Measurements from ENCODE around the gene RNF223.
"Not testable (repeated sequence)": the region's sequence is repeated elsewhere in the genome, so short reads cannot be mapped to it uniquely, and the experiment has no call there.

RNF223 gene

DNA sequence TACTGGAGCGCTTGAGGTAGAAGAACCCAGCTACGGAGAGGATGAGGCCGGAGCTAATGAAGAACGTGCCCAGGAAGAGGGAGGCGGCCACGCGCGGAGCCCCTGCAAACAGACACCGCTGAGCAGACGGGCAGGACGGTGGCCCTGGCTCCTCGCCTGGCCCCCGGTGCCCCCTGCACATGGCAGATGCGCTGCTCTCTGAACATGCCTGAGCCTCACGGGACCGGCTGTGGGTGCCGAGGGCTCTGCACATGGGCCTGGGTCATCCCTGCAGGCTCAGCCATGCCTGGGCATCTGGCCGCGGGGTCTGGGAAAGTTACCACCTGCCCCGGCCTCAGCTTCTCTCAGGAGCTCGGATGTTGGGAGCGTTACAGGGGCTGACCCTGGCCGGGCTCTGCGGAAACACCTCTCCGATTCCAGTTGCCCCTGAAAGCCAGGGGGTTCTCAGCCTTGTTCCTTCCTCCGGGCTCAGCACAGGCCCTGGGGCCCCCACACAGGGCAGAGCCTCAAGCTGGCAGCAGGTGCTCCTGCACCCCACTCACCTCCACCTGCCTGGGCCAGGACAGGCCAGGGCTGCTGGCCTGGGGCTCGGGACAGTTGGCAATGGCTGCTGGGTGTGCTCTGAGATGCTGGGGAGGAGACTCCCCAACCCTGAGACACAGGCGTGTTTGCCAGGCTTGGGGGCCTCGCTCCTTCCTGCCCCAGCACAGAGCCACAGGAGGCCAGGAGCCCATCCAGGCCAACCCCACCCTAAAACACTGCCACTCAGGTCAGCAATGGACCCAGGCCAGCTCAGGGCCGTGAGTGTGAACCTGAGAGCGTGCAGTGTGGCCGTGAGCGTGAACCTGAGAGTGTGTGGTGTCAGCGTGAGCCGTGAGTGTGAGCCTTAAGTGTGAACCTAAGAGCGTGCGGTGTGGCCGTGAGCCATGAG, 12.1 kb upstream of the RNF223 start:
- no peak for DNase-seq

- DNase-seq: no peak
These were observed 11.2 kb upstream of the RNF223 start for GRCh38 chr1:1085171-1085841.

GRCh38 chr1:1084372-1085170, 10.5 kb upstream of the RNF223 start:
- no peak for DNase-seq

DNA sequence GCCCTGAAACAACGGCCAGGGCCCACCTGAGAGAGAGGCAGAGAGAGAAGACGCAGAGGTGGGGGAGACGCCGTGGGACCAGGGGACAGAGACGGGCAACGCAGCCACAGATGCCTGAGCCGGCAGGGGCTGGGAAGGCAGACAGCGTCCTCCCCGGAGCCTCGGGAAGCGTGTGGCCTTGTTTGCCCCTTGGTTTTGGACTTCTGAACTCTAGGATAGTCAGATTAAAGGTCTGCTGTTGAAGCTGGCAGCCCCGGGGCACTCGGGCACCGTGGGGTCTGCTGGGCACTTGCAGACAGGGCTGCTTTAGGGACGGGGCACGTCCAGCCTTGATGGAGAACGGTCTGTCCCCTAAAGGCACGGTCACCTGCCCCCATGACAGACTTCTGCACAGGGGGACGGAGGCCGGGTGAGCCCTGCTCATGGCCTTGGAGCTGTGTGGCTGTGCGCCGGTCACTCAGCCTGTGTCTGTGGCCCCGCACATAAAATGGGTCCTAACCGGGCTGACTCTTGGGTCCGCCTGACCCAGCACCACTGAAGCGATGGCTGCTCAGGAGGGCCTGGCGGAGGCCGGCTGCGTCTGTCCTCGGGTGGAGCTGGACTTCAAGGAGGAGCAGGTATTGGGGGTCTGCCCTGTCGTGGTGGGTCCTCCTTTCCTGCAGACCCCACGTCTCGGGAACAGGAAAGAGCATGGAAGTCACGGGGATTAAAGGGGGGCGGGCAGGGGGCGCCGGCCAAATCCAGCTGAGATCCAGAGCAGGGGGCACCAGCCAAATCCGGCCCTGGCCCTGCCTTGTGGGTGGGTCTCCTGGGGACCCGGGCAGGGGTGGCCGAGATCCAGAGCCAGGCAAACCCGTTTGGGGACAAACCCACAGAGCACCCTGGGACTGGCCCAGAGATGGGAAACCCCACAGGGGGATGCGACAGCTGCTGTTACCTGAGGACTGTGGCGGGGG, 9.6 kb upstream of the RNF223 start:
- DNase-seq: no peak

GRCh38 chr1:1082776-1083415, 8.8 kb upstream of the RNF223 start:
- DNase-seq: peak in 1 of 2 donors; percentile 1

DNA sequence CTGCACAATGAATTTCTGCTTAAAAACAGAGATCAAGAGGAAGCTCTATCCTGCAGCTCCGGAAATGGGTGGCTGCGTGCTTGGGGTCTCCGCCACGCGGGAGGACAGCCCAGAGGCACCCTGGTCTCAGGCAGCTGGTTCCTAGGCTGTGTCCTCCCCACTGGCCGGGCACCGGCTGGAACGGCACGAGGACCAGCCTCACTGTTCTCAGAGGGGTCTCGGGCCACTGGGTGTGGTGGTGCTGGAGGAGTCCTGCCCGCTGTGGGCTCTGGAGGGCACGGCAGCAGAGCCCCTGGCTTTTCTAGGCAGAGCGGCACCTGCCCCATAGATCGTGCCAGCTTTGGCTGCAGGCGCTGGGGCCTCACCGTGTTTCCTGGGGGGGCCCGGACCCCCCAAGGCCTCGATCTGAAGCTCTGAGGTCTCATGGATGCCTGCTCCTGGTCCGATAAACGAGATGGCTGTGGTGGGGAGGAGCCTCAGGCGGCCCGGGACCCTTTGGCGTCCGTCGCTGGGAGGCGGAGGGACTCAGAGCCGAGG, 8.2 kb upstream of the RNF223 start:
- DNase-seq: no peak

- DNase-seq: no peak
These were observed 7.5 kb upstream of the RNF223 start for GRCh38 chr1:1081311-1082238.

GRCh38 chr1:1080951-1081310, 6.8 kb upstream of the RNF223 start:
- peak in 1 of 2 donors; percentile 1 for DNase-seq

GRCh38 chr1:1080122-1080757, 6.1 kb upstream of the RNF223 start:
- DNase-seq: no peak

DNA sequence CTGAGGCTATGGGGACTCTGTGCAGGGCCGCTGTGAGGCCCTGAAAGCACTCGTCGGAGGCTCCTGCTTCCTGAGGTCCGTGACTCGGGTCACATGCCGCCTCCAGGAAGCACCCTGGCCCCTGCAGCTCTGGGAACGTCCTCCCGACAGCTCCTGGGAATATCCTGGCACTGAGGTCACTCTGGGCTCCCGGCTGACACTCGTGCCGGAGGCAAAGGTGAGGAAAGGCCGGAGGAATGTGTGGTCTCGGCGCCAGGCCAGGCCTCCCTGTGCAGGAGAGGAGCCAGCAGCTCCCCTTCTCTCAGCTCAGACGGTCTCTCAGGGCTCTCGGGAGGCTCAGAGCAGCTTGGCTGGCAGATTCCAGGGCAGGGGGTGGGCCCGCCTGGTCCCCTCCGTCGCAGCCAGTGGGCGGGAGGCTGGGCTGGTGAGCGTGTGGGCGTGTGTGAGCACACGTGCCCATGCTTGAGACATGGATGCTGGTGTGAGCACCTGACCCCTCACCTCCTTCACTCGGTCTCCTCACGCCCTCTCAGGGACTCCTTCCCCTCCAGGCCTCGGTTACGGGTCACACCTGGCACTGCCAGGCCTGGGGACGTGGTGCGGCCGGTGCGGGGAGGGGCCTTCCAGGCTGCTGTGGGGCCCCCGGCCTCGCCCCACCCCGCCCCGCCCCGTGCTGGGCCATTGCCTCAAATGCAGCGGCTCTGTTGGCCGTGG, 5.5 kb upstream of the RNF223 start:
- peak in 1 of 2 donors; percentile 43 for DNase-seq

- not testable (repeated sequence) for DNase-seq
These were observed 3.3 kb upstream of the RNF223 start for GRCh38 chr1:1077396-1077795.

GRCh38 chr1:1075148-1075935, 1.2 kb upstream of the RNF223 start:
- no peak for DNase-seq

- no peak for DNase-seq
These were observed 583 bp upstream of the RNF223 start for GRCh38 chr1:1074631-1075147.

- no peak for DNase-seq
These were observed 1.0 kb downstream of the RNF223 start for GRCh38 chr1:1072849-1073742.

GRCh38 chr1:1072299-1072848, 1.7 kb downstream of the RNF223 start:
- DNase-seq: no peak

DNA sequence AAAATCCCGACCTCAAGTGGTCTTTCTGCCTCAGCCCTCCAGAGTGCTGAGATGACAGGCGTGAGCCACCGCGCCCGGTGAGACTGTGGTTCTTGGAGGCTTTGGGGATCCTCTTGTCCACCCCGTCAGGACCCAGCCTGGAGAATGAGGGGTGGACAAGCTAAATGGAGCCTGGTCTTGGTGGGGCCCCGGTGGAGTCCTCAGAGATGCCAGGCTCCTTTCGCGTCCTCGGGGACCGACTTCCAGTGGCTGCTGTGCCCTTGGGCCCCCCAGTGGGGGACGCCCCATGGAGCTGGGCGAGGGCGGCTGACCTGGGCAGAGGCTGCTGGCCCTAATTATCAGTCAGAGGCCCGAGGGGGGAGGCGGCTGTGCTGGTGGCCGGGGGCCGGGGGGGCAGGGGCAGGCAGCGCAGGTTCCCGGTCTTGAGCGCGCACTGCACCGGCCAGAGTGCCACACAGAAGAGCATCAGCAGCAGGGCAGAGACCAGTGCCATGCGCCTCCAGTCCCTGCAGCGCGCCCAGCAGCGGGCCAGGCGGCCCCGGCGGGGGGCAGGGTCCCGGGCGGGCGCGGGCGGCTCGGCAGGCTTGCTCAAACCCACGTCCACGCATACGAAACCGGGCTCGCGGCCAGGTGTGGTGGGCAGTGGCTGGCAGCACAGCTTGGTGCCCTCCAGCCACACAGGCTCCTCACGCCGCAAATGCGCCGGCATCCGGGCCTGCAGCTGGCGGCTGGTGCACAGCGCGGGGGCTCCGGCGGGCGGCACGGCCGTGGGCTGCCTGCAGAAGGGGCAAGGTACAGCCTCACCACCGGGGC, 2.4 kb downstream of the RNF223 start:
- no peak for DNase-seq
